Measurements from ENCODE around the gene TTC31. TPM values are rescaled to one million over a fixed set of nuclear protein-coding genes. Genes with fewer than 3 reads are reported as not detected.
"Not testable (repeated sequence)": the region's sequence is repeated elsewhere in the genome, so short reads cannot be mapped to it uniquely, and the experiment has no call there.

Gene TTC31
- polyA plus RNA-seq, 3 donors, result 10.6 to 15.5 (median 14.2) TPM

- no peak within 1 kb of the TSS for H3K27ac ChIP-seq (ENCODE audit: low read depth, low read length)
- WGBS, 3 donors, result 1% methylated on average over 40 of the region's 40 CpGs
Observed at GRCh38 chr2:74454654-74455511, 28.0 kb upstream of the TTC31 start, which contains the start of gene INO80B. Gene INO80B, plus strand, starts transcription at chr2:74455087. Its CDS starts 30 bp downstream, at chr2:74455117.

DNA sequence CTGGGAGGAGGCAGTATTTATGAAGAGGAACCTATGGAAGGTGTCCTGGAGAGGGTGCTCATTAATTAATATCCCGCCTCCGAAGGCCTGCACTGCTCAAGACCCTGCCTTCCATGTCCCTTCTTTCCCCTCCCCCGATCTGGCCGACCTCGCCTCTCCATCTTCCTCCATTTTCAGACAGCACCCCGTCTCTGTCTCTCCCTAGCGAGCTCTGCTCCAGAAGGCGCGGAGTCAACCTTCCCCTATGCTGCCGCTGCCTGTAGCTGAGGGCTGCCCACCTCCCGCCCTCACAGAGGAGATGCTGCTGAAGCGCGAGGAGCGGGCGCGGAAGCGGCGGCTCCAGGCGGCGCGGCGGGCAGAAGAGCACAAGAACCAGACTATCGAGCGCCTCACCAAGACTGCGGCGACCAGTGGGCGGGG lies 25.7 kb upstream of the TTC31 start:
- H3K27ac ChIP-seq (ENCODE audit: low read depth, low read length), result no peak overlapping the region
- 2 to 3% (median 2%) methylated on average over 24 to 27 of the region's 27 CpGs for WGBS, 3 donors

- H3K27ac ChIP-seq (ENCODE audit: low read depth, low read length), result peak overlapping the region; percentile 61
- 0 to 1% (median 0%) methylated on average over 39 to 46 of the region's 46 CpGs for WGBS, 3 donors
Observed at GRCh38 chr2:74457549-74458131, 25.2 kb upstream of the TTC31 start.

- WGBS, 3 donors, result 1% methylated on average over 29 to 38 of the region's 38 CpGs
- H3K27ac ChIP-seq (ENCODE audit: low read depth, low read length), result peak within 1 kb of the TSS; percentile 61
Observed at GRCh38 chr2:74458132-74458937, 24.5 kb upstream of the TTC31 start, which contains the start of gene WBP1. Gene WBP1, plus strand, starts transcription at chr2:74458438. Its CDS starts 165 bp downstream, at chr2:74458603.

- WGBS, 3 donors, result 3 to 6% (median 3%) methylated on average over 10 of the region's 10 CpGs
- no peak overlapping the region for H3K27ac ChIP-seq (ENCODE audit: low read depth, low read length)
Observed at GRCh38 chr2:74458938-74459363, 23.9 kb upstream of the TTC31 start.

DNA sequence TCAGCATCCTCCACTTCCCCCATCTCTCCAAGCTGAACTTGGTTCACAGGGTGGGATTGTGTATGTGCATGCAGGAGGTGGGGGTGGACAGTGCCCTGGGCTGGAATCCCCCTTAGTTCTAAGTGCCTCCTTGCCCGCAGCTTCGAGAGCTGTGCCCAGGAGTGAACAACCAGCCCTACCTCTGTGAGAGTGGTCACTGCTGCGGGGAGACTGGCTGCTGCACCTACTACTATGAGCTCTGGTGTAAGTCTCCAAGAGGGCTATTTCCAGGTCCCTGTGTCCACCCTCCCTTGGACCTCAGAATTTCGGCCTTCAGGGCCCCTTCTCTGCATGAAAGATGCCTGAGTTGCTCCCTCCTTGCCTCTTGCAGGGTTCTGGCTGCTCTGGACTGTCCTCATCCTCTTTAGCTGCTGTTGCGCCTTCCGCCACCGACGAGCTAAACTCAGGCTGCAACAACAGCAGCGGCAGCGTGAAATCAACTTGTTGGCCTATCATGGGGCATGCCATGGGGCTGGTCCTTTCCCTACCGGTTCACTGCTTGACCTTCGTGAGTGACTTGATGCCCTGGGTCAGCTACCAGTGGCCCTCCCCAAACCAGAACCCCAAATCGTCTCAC lies 23.3 kb upstream of the TTC31 start:
- WGBS, 3 donors, result 64 to 81% (median 78%) methylated on average over 13 of the region's 13 CpGs
- not testable (repeated sequence) for H3K27ac ChIP-seq (ENCODE audit: low read depth, low read length)

DNA sequence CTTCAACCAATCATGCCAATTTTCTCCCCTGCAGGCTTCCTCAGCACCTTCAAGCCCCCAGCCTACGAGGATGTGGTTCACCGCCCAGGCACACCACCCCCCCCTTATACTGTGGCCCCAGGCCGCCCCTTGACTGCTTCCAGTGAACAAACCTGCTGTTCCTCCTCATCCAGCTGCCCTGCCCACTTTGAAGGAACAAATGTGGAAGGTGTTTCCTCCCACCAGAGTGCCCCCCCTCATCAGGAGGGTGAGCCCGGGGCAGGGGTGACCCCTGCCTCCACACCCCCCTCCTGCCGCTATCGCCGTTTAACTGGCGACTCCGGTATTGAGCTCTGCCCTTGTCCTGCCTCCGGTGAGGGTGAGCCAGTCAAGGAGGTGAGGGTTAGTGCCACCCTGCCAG lies 22.7 kb upstream of the TTC31 start:
- not testable (repeated sequence) for H3K27ac ChIP-seq (ENCODE audit: low read depth, low read length)
- WGBS, 3 donors, result 71 to 81% (median 79%) methylated on average over 10 of the region's 10 CpGs

- H3K27ac ChIP-seq (ENCODE audit: low read depth, low read length), result no peak overlapping the region
Observed at GRCh38 chr2:74461187-74462053, 21.5 kb upstream of the TTC31 start.

GRCh38 chr2:74462054-74462785 lies 20.7 kb upstream of the TTC31 start:
- 86 to 92% (median 91%) methylated on average over 20 of the region's 20 CpGs for WGBS, 3 donors
- no peak overlapping the region for H3K27ac ChIP-seq (ENCODE audit: low read depth, low read length)

More at GRCh38 chr2:74461187-74462053, 21.5 kb upstream of the TTC31 start:
- 90 to 92% (median 92%) methylated on average over 27 of the region's 27 CpGs for WGBS, 3 donors

GRCh38 chr2:74462786-74463105 lies 20.1 kb upstream of the TTC31 start:
- 71 to 91% (median 88%) methylated on average over 4 of the region's 4 CpGs for WGBS, 3 donors
- H3K27ac ChIP-seq (ENCODE audit: low read depth, low read length), result no peak overlapping the region

GRCh38 chr2:74464406-74464805 lies 18.5 kb upstream of the TTC31 start:
- WGBS, 3 donors, result 1 to 8% (median 6%) methylated on average over 13 of the region's 13 CpGs

DNA sequence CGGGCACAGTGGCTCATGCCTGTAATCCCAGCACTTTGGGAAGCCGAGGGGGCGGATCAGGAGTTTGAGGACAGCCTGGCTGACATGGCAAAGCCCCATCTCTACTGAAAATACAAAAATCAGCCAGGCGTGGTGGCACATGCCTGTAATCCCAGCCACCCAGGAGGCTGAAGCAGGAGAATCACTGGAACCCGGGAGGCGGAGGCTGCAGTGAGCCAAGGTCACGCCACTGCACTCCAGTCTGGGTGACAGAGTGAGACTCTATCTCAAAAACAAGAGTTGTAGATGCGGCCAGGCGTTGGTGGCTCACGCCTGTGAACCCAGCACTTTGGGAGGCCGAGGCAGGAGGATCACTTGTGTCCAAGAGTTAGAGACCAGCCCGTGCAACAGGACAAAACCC lies 12.1 kb upstream of the TTC31 start:
- not testable (repeated sequence) for H3K27ac ChIP-seq (ENCODE audit: low read depth, low read length)
- WGBS, 3 donors, result 93 to 96% (median 95%) methylated on average over 12 of the region's 12 CpGs

More at GRCh38 chr2:74464406-74464805, 18.5 kb upstream of the TTC31 start:
- no peak overlapping the region for H3K27ac ChIP-seq (ENCODE audit: low read depth, low read length)

GRCh38 chr2:74471332-74472065 lies 11.4 kb upstream of the TTC31 start:
- 52 to 63% (median 60%) methylated on average over 16 of the region's 16 CpGs for WGBS, 3 donors
- no peak overlapping the region for H3K27ac ChIP-seq (ENCODE audit: low read depth, low read length)

GRCh38 chr2:74472086-74472944 lies 10.6 kb upstream of the TTC31 start, which contains the start of gene MRPL53:
Gene MRPL53, minus strand, starts transcription at chr2:74472680. Its CDS starts 20 bp downstream, at chr2:74472660.
- peak within 1 kb of the TSS; percentile 31 for H3K27ac ChIP-seq (ENCODE audit: low read depth, low read length)
- WGBS, 3 donors, result 0 to 1% (median 1%) methylated on average over 66 of the region's 66 CpGs

- 8 to 15% (median 10%) methylated on average over 7 of the region's 7 CpGs for WGBS, 3 donors
- no peak overlapping the region for H3K27ac ChIP-seq (ENCODE audit: low read depth, low read length)
Observed at GRCh38 chr2:74472945-74473258, 10.0 kb upstream of the TTC31 start.
